Posterior vena cava (tissue), 2 donors: ENCODE results near the gene ACER3. TPM values are rescaled to one million over a fixed set of nuclear protein-coding genes. Genes with fewer than 3 reads are reported as not detected.
"Not testable (repeated sequence)": the region's sequence is repeated elsewhere in the genome, so short reads cannot be mapped to it uniquely, and the experiment has no call there.

ENCODE experiments used
- DNase-seq: peaks from one replicate; pipeline ENCODE4 v3.0.0-alpha.2; 2020; ENCODE audit warnings: low spot score
- intact Hi-C, 2 donors: fragments of 100-400 bp; cut with DNase I; formaldehyde crosslinking; loops; one replicate each; pipeline versions ENCODE4 v1.14.1 to v1.14.2; 2022 to 2023
- total RNA-seq, 2 donors: library from RNA; stranded (reverse); fragmentation: NEBNext Ultra II Directional; extraction: Animal tissue kit (Norgen Biotek cat#: 25700); gene quantifications; one replicate each; pipeline ENCODE4 v1.2.1, GENCODE V29; 2021
- donor health status: DM: yes; HTN: yes; CAD: no.
- donor health status: DM: yes; HTN: yes; CAD: no.

The ACER3 gene
- total RNA-seq, 2 donors from 2014 or later: 22.0 to 27.0 TPM

GRCh38 chr11:77061258-77061657 is 200.5 kb downstream of the ACER3 start:
- intact Hi-C loops, DNase-seq: not testable (repeated sequence)

GRCh38 chr11:77062924-77063323 is 202.2 kb downstream of the ACER3 start:
- intact Hi-C loops: no loop called here
- no peak for DNase-seq

GRCh38 chr11:77063407-77063806 is 202.7 kb downstream of the ACER3 start:
- intact Hi-C loops: no loop called here
- DNase-seq: no peak

- intact Hi-C loops: no loop called here
Observed at GRCh38 chr11:77063861-77064260, 203.1 kb downstream of the ACER3 start.

GRCh38 chr11:77064648-77065217 is 204.0 kb downstream of the ACER3 start:
- DNase-seq: peak; percentile 48
- intact Hi-C loops: no loop called here

More at GRCh38 chr11:77063861-77064260, 203.1 kb downstream of the ACER3 start:
- peak; percentile 38 for DNase-seq

- DNase-seq: peak; percentile 85
Observed at GRCh38 chr11:77065878-77066228, 205.1 kb downstream of the ACER3 start.

GRCh38 chr11:77066229-77067042 is 205.7 kb downstream of the ACER3 start, which contains the start of gene CAPN5:
CAPN5 (plus strand) TSS chr11:77066971; CDS start chr11:77084887, 17,916 bp downstream.
- intact Hi-C loops: no loop called here
- DNase-seq: peak; percentile 98

More at GRCh38 chr11:77065878-77066228, 205.1 kb downstream of the ACER3 start:
- intact Hi-C loops: no loop called here

GRCh38 chr11:77067861-77068443 is 207.2 kb downstream of the ACER3 start:
- intact Hi-C loops: no loop called here

GRCh38 chr11:77068457-77069335 is 208.0 kb downstream of the ACER3 start:
- peak; percentile 56 for DNase-seq
- intact Hi-C loops: no loop called here

More at GRCh38 chr11:77067861-77068443, 207.2 kb downstream of the ACER3 start:
- peak; percentile 61 for DNase-seq

GRCh38 chr11:77069336-77069968 is 208.7 kb downstream of the ACER3 start:
- DNase-seq: peak; percentile 64
- intact Hi-C loops: no loop called here

GRCh38 chr11:77069969-77070582 is 209.4 kb downstream of the ACER3 start:
- peak; percentile 69 for DNase-seq
- intact Hi-C loops: no loop called here

- intact Hi-C loops: no loop called here
- DNase-seq: peak; percentile 76
Observed at GRCh38 chr11:77071077-77071476, 210.4 kb downstream of the ACER3 start.

- intact Hi-C loops: no loop called here
- peak; percentile 74 for DNase-seq
Observed at GRCh38 chr11:77071671-77072605, 211.2 kb downstream of the ACER3 start.

- intact Hi-C loops: no loop called here
- no peak for DNase-seq
Observed at GRCh38 chr11:77072851-77073327, 212.2 kb downstream of the ACER3 start.

- intact Hi-C loops: no loop called here
- DNase-seq: peak; percentile 95
Observed at GRCh38 chr11:77073328-77074001, 212.7 kb downstream of the ACER3 start.

- intact Hi-C loops: no loop called here
- peak; percentile 52 for DNase-seq
Observed at GRCh38 chr11:77074205-77074604, 213.5 kb downstream of the ACER3 start.
